ENCODE measurements around the gene KIF26B.

The KIF26B gene

DNA sequence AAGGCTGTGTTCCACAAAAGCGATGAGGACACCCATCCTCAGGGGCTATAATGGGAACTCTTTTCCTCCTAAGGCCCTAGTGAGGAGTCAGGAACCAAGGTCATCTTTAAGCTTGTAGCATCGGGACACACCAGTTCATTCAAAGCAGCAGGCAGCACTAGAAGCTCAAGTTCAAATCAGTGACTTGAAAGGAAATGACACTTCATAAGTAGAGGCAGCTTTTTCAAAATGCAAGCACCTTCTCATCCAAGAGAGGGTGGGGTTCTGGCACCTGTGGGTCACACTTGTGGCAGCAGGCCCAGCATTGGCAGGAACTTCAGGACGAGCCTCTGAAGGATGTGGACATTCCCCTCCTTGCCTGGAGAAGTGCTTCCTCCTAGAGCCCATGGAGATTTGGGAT lies 496.3 kb downstream of the KIF26B start:
- Histone ChIP-seq H3K4me1 (ENCODE audit: low read length) (peaks cover 36% of the 10 kb centered on the region), H3K27ac (ENCODE audit: low read length) (no peak overlapping the region), H3K9ac (ENCODE audit: low read length) (no peak overlapping the region), H4K20me1 (ENCODE audit: insufficient read depth, low read length) (no peaks in the 10 kb centered on the region), H3K9me3 (ENCODE audit: insufficient read depth, low read length) (no peaks in the 10 kb centered on the region), H3K79me2 (ENCODE audit: low read length) (peaks cover 21% of the 10 kb centered on the region), H3K27me3 (ENCODE audit: low read depth, low read length) (no peaks in the 10 kb centered on the region), H3K4me3 (ENCODE audit: low read length) (no peak overlapping the region), H2AFZ (ENCODE audit: low read depth, low read length) (no peak overlapping the region), H3K36me3 (replicated peaks; ENCODE audit: low read depth, low read length) (peaks cover 31% of the 10 kb centered on the region), H3K4me2 (ENCODE audit: low read length) (no peak overlapping the region)
- no peak for TF ChIP-seq EZH2phosphoT487 (IDR thresholded peaks at IDR 0.05; ENCODE audit: low read depth)
- TF ChIP-seq, protein P1, sequence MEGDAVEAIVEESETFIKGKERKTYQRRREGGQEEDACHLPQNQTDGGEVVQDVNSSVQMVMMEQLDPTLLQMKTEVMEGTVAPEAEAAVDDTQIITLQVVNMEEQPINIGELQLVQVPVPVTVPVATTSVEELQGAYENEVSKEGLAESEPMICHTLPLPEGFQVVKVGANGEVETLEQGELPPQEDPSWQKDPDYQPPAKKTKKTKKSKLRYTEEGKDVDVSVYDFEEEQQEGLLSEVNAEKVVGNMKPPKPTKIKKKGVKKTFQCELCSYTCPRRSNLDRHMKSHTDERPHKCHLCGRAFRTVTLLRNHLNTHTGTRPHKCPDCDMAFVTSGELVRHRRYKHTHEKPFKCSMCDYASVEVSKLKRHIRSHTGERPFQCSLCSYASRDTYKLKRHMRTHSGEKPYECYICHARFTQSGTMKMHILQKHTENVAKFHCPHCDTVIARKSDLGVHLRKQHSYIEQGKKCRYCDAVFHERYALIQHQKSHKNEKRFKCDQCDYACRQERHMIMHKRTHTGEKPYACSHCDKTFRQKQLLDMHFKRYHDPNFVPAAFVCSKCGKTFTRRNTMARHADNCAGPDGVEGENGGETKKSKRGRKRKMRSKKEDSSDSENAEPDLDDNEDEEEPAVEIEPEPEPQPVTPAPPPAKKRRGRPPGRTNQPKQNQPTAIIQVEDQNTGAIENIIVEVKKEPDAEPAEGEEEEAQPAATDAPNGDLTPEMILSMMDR (IDR thresholded peaks at IDR 0.05; ENCODE audit: low read depth, low read length) = no peak

DNA sequence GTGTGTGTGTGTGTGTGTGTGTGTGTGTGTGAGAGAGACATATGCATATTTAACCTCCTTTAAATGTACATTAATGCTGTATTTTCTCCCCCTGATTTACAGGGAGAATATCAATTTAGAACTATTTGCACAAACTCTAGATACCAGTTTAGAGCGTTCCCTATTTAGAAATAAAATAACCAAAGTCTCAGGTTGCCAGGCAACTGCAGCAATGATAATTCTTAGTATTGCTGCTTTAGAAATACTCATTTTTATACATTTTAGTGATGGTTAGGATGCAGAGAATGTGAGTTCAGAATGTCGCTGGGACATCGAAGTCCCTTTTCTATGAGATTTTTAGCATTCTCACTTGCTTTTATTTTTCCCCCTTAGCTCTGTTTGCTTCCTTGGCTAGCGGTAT lies 497.3 kb downstream of the KIF26B start:
- Histone ChIP-seq H3K9ac (ENCODE audit: low read length) (no peak overlapping the region), H3K27me3 (ENCODE audit: low read depth, low read length) (no peaks in the 10 kb centered on the region), H3K79me2 (ENCODE audit: low read length) (peaks cover 16% of the 10 kb centered on the region), H3K4me1 (ENCODE audit: low read length) (peaks cover 36% of the 10 kb centered on the region), H3K4me2 (ENCODE audit: low read length) (no peak overlapping the region), H3K4me3 (ENCODE audit: low read length) (no peak overlapping the region), H3K27ac (ENCODE audit: low read length) (no peak overlapping the region), H4K20me1 (ENCODE audit: insufficient read depth, low read length) (no peaks in the 10 kb centered on the region), H3K9me3 (ENCODE audit: insufficient read depth, low read length) (no peaks in the 10 kb centered on the region), H2AFZ (ENCODE audit: low read depth, low read length) (no peak overlapping the region), H3K36me3 (replicated peaks; ENCODE audit: low read depth, low read length) (peaks cover 31% of the 10 kb centered on the region)
- TF ChIP-seq EZH2phosphoT487 (IDR thresholded peaks at IDR 0.05; ENCODE audit: low read depth) = no peak
- TF ChIP-seq, protein P1 (IDR thresholded peaks at IDR 0.05; ENCODE audit: low read depth, low read length) = no peak

DNA sequence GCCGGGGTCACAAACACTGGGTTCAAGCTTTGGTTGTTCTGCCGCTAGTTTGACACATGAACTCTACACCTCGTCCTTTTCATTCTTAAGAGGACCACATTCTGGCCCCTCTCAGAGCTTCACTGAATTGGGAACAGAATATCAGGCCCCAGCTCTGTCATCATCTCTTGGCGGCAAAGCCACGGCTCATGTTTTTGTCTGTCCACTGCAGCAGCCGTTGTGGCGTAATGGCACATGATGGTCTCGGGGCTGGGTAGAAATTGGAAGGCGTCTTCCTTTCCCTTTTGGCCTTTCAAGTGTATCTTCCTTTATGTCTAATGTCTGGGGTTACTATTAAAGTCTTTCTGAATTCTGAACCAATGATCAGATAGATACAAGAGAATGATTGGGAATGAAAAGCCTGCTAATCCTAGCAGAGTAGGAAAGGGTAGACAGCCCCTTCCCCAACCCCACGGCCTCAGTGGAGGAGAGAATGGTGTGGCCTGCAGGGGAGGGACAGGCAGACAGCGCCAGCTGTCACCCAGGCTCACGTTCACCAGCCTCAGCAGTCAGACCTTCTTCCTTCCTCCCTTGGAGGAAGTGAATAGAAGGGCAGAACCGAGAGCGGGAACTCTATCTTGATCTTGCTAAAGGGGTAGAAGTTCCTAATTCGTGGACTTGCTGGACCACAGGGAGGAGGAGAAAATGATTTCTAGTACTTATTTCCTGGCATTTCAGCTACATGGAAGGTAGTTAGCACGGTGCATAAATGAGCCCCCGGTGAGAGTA lies 498.1 kb downstream of the KIF26B start:
- no peak for TF ChIP-seq EZH2phosphoT487 (IDR thresholded peaks at IDR 0.05; ENCODE audit: low read depth)
- TF ChIP-seq, protein P1 (IDR thresholded peaks at IDR 0.05; ENCODE audit: low read depth, low read length) = no peak
- Histone ChIP-seq H3K27ac (ENCODE audit: low read length) (no peak overlapping the region), H3K9ac (ENCODE audit: low read length) (no peak overlapping the region), H3K4me3 (ENCODE audit: low read length) (no peak overlapping the region), H3K4me1 (ENCODE audit: low read length) (peaks cover 38% of the 10 kb centered on the region), H3K27me3 (ENCODE audit: low read depth, low read length) (no peaks in the 10 kb centered on the region), H3K36me3 (replicated peaks; ENCODE audit: low read depth, low read length) (peaks cover 25% of the 10 kb centered on the region), H3K79me2 (ENCODE audit: low read length) (peaks cover 12% of the 10 kb centered on the region), H3K4me2 (ENCODE audit: low read length) (no peak overlapping the region), H4K20me1 (ENCODE audit: insufficient read depth, low read length) (no peaks in the 10 kb centered on the region), H3K9me3 (ENCODE audit: insufficient read depth, low read length) (no peaks in the 10 kb centered on the region), H2AFZ (ENCODE audit: low read depth, low read length) (no peak overlapping the region)

DNA sequence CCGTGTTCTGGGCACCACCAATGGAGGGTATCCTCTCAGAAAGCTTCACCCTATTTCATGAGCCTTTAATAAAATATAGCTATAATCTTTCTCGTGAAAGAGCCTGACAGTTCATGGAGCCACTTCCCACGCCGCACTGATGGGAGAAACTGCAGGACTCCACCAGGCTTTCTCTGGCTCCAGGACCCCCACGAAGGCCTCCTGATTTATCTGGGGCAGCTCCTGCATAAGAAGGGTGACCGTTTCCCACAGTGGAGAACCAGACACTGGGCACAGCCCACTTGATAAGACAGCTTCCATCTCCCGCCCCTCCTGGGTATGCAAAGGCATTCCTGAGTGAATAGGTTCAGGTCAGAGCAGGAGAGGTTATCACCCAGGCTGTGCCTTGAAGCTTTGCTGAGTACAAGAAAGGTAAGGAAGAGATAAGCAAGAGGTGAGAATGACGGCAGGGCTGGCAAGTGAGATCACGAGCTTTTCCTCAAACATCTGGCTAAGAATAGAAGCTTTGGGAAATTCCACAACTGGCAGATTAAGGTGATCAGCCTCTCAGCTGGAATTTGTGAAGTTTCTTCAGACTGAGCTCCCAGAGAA lies 499.8 kb downstream of the KIF26B start:
- H3K9me3 ChIP-seq (ENCODE audit: insufficient read depth, low read length) = no peaks in the 10 kb centered on the region
- no peak overlapping the region for H3K27ac ChIP-seq (ENCODE audit: low read length)
- TF ChIP-seq, protein P1 (IDR thresholded peaks at IDR 0.05; ENCODE audit: low read depth, low read length) = no peak
- TF ChIP-seq EZH2phosphoT487 (IDR thresholded peaks at IDR 0.05; ENCODE audit: low read depth) = no peak
- H3K36me3 ChIP-seq (replicated peaks; ENCODE audit: low read depth, low read length) = peaks cover 18% of the 10 kb centered on the region
- H4K20me1 ChIP-seq (ENCODE audit: insufficient read depth, low read length) = no peaks in the 10 kb centered on the region
- no peaks in the 10 kb centered on the region for H3K27me3 ChIP-seq (ENCODE audit: low read depth, low read length)
- H3K79me2 ChIP-seq (ENCODE audit: low read length) = 0 out of 2 replicates have a peak, but pooled peaks cover 4% of the 10 kb centered on the region
- no peak overlapping the region for H2AFZ ChIP-seq (ENCODE audit: low read depth, low read length)
- H3K4me2 ChIP-seq (ENCODE audit: low read length) = no peak overlapping the region
- no peak overlapping the region for H3K4me3 ChIP-seq (ENCODE audit: low read length)
- H3K4me1 ChIP-seq (ENCODE audit: low read length) = peaks cover 21% of the 10 kb centered on the region
- no peak overlapping the region for H3K9ac ChIP-seq (ENCODE audit: low read length)

All from OCI-LY3 (cell line).